ENCODE results near the gene ZNF208. TPM values are rescaled to one million over a fixed set of nuclear protein-coding genes. Genes with fewer than 3 reads are reported as not detected.

ZNF208 gene
- total and polyA plus RNA-seq, 2 donors (not counting 3 experiments of a cell fraction or from before 2014, with no cell fraction given): not detected

GRCh38 chr19:21901861-21902260 is 108.9 kb downstream of the ZNF208 start:
- Histone ChIP-seq H3K9ac (replicated peaks; ENCODE audit: extremely low read depth, insufficient read depth, low read length) (no peak overlapping the region), H3K36me3 (ENCODE audit: control insufficient read depth in 2 of 2, extremely low read depth in 1 of 2, insufficient read depth in 2 of 2, low read length in 2 of 2) (no peaks in the 10 kb centered on the region), H3K4me2 (ENCODE audit: insufficient read depth, low read length) (no peak overlapping the region), H3K4me3 (replicated peaks in 1 of 3; ENCODE audit: insufficient read depth in 1 of 3, low read depth in 1 of 3, low read length in 3 of 3) (no peak overlapping the region), H3K27ac (ENCODE audit: insufficient read depth, low read depth, low read length) (no peak overlapping the region), H3K9me3 (replicated peaks; ENCODE audit: control insufficient read depth, insufficient read depth, low read length) (peaks cover 5% of the 10 kb centered on the region), H3K4me1 (ENCODE audit: control insufficient read depth, extremely low read depth, insufficient read depth, low read length) (no peaks in the 10 kb centered on the region), H3K27me3 (ENCODE audit: control insufficient read depth in 2 of 2, insufficient read depth in 2 of 2, low read length in 2 of 2) (no peaks in the 10 kb centered on the region), H3K9me1 (replicated peaks; ENCODE audit: control insufficient read depth, extremely low read depth, insufficient read depth, low read length) (no peaks in the 10 kb centered on the region), H4K20me1 (replicated peaks; ENCODE audit: control insufficient read depth, extremely low read depth, insufficient read depth, low read length) (no peaks in the 10 kb centered on the region), H3K79me2 (ENCODE audit: control insufficient read depth, insufficient read depth, low read length) (no peaks in the 10 kb centered on the region), H2AFZ (ENCODE audit: low read depth, low read length) (no peak overlapping the region)
- no TSS peak for BruUV-seq (replicated peaks)
- intact Hi-C loops (cut with micrococcal nuclease) (no loop called here), dilution Hi-C loops (cut with MboI; ENCODE audit: extremely low pct_ligation_motif_present, low sequenced_read_pairs) (no loop called here)
- DNase-seq (ENCODE audit: low read depth, low spot score) (no peak), FAIRE-seq (no peak)
- POLR2A ChIA-PET: no interaction called here
- TF ChIP-seq POLR2A (IDR thresholded peaks at IDR 0.05; ENCODE audit: low read depth, low read length) (no peak), CTCF (IDR thresholded peaks at IDR 0.05; ENCODE audit: extremely low read depth in 1 of 2, insufficient read depth in 1 of 2, low read depth in 1 of 2, low read length in 2 of 2) (no peak), EZH2 (IDR thresholded peaks at IDR 0.05; ENCODE audit: borderline replicate concordance, low read depth, low read length, severe bottlenecking) (no peak), FOS (IDR thresholded peaks at IDR 0.05; ENCODE audit: borderline replicate concordance, insufficient read depth, low read length) (no peak), MAX (IDR thresholded peaks at IDR 0.05; ENCODE audit: insufficient read depth, insufficient read length) (no peak), MYC (IDR thresholded peaks at IDR 0.05; ENCODE audit: low read depth, low read length) (no peak), JUN (IDR thresholded peaks at IDR 0.05; ENCODE audit: borderline replicate concordance, insufficient read depth, insufficient read length, low read depth) (no peak), GATA2 (IDR thresholded peaks at IDR 0.05; ENCODE audit: insufficient read depth, insufficient read length, low read depth, low read length) (no peak), POLR2AphosphoS5 (IDR thresholded peaks at IDR 0.05; ENCODE audit: insufficient read depth, low read depth, low read length) (no peak)
- CTCF ChIA-PET: no interaction called here
